HEK293 (cell line): ENCODE results near the gene ABCF2.
A peak's percentile ranks its signal among the peaks of the same experiment; 100 is the strongest.

ENCODE experiments used
- CTCF ChIA-PET: fragments of 350-600 bp; formaldehyde crosslinking; extraction: SDS; loops from one replicate; lab custom pipeline; 2021; ENCODE audit warnings: antibody characterized with exemption; lab: Yijun Ruan, JAX
- POLR2A ChIA-PET: fragments of 300-600 bp; formaldehyde crosslinking; extraction: SDS; loops from one replicate; lab custom pipeline; 2020; ENCODE audit warnings: antibody characterized with exemption, inconsistent platforms; lab: Yijun Ruan, JAX
- H3K27ac ChIP-seq: fragments of 200-500 bp; sonication (Bioruptor generic); 2 replicates; pipeline ENCODE4 v1.5.1; 2014; ENCODE audit warnings: low read depth, low read length, control low read depth, inconsistent platforms; ENCODE audit errors: extremely low read depth
- H3K36me3 ChIP-seq, 2 experiments: fragments of 200-500 bp in 1 of 2; sonication (Bioruptor generic) in 1 of 2; 1 replicate in 1 of 2; 2 replicates in 1 of 2; pipeline ENCODE4 v1.5.1; 2014 to 2017; ENCODE audit warnings: inconsistent platforms in 2 of 2, low read length in 2 of 2; ENCODE audit not compliant: control insufficient read depth in 2 of 2, insufficient read depth in 1 of 2
- H3K4me1 ChIP-seq: fragments of 200-500 bp; sonication (Bioruptor generic); 2 replicates; pipeline ENCODE4 v1.5.1; 2014; ENCODE audit warnings: mild to moderate bottlenecking, low read length, inconsistent platforms; ENCODE audit not compliant: control insufficient read depth, insufficient read depth
- H3K4me3 ChIP-seq: 2 replicates; pipeline ENCODE4 v1.5.1; 2011; ENCODE audit warnings: low read depth, mild to moderate bottlenecking, control low read depth, low read length, moderate library complexity
- H3K9me3 ChIP-seq: fragments of 200-500 bp; sonication (Bioruptor generic); 2 replicates; pipeline ENCODE4 v1.5.1; 2014; ENCODE audit warnings: low read depth, low read length, inconsistent platforms; ENCODE audit not compliant: control insufficient read depth, insufficient read depth
- EGR2 ChIP-seq: fragments of 450-650 bp; formaldehyde crosslinking; IDR thresholded peaks from 2 replicates; pipeline ENCODE4 v1.5.1; 2016; ENCODE audit warnings: low read depth, missing biosample characterization, missing genetic modification characterization
- KLF1 ChIP-seq: fragments of 450-650 bp; formaldehyde crosslinking; IDR thresholded peaks from 2 replicates; pipeline ENCODE4 v1.5.1; 2016; ENCODE audit warnings: missing biosample characterization, missing genetic modification characterization
- MEIS1 ChIP-seq: sonication (generic); formaldehyde crosslinking; IDR thresholded peaks from 2 replicates; pipeline ENCODE4 v1.8.1; 2022; ENCODE audit warnings: missing genetic modification reagents, mild to moderate bottlenecking, borderline replicate concordance
- SCRT1 ChIP-seq: fragments of 450-650 bp; formaldehyde crosslinking; IDR thresholded peaks from 2 replicates; pipeline ENCODE4 v1.5.1; 2016; ENCODE audit warnings: missing biosample characterization, missing genetic modification characterization, borderline replicate concordance
- ZBTB17 ChIP-seq: fragments of 450-650 bp; formaldehyde crosslinking; IDR thresholded peaks from 2 replicates; pipeline ENCODE4 v1.5.1; 2016; ENCODE audit warnings: missing biosample characterization, missing genetic modification characterization
- ZBTB20 ChIP-seq: fragments of 450-650 bp; formaldehyde crosslinking; IDR thresholded peaks from 2 replicates; pipeline ENCODE4 v1.5.1; 2016; ENCODE audit warnings: missing biosample characterization, missing genetic modification characterization
- ZEB2 ChIP-seq: fragments of 450-650 bp; formaldehyde crosslinking; IDR thresholded peaks from 2 replicates; pipeline ENCODE4 v1.5.1; 2016; ENCODE audit warnings: missing biosample characterization, missing genetic modification characterization
- ZFHX2 ChIP-seq: fragments of 450-650 bp; formaldehyde crosslinking; conservative IDR thresholded peaks from 2 replicates; pipeline ENCODE4 v1.5.1; 2016; ENCODE audit warnings: missing biosample characterization, missing genetic modification characterization
- ZIC2 ChIP-seq: fragments of 450-650 bp; formaldehyde crosslinking; IDR thresholded peaks from 2 replicates; pipeline ENCODE4 v1.5.1; 2016; ENCODE audit warnings: missing biosample characterization, missing genetic modification characterization
- ZNF146 ChIP-seq: fragments of 450-650 bp; formaldehyde crosslinking; IDR thresholded peaks from 2 replicates; pipeline ENCODE4 v1.5.1; 2016; ENCODE audit warnings: missing biosample characterization, missing genetic modification characterization
- ZNF155 ChIP-seq: fragments of 450-650 bp; formaldehyde crosslinking; IDR thresholded peaks from 2 replicates; pipeline ENCODE4 v1.5.1; 2016; ENCODE audit warnings: missing biosample characterization, missing genetic modification characterization
- ZNF175 ChIP-seq: fragments of 450-650 bp; formaldehyde crosslinking; IDR thresholded peaks from 2 replicates; pipeline ENCODE4 v1.5.1; 2016; ENCODE audit warnings: missing biosample characterization, missing genetic modification characterization
- ZNF202 ChIP-seq: fragments of 450-650 bp; formaldehyde crosslinking; IDR thresholded peaks from 2 replicates; pipeline ENCODE4 v1.5.1; 2016; ENCODE audit warnings: missing biosample characterization, missing genetic modification characterization, borderline replicate concordance
- ZNF26 ChIP-seq: fragments of 450-650 bp; formaldehyde crosslinking; IDR thresholded peaks from 2 replicates; pipeline ENCODE4 v1.5.1; 2016; ENCODE audit warnings: missing biosample characterization, missing genetic modification characterization
- ZNF292 ChIP-seq: fragments of 450-650 bp; formaldehyde crosslinking; IDR thresholded peaks from 2 replicates; pipeline ENCODE4 v1.5.1; 2016; ENCODE audit warnings: low read depth, missing biosample characterization, missing genetic modification characterization, borderline replicate concordance
- ZNF311 ChIP-seq: fragments of 450-650 bp; formaldehyde crosslinking; IDR thresholded peaks from 2 replicates; pipeline ENCODE4 v1.5.1; 2017; ENCODE audit warnings: missing biosample characterization, missing genetic modification characterization, borderline replicate concordance
- ZNF335 ChIP-seq: fragments of 450-650 bp; formaldehyde crosslinking; conservative IDR thresholded peaks from 2 replicates; pipeline ENCODE4 v1.5.1; 2016; ENCODE audit warnings: missing biosample characterization, missing genetic modification characterization
- ZNF354C ChIP-seq: fragments of 450-650 bp; formaldehyde crosslinking; IDR thresholded peaks from 2 replicates; pipeline ENCODE4 v1.5.1; 2016; ENCODE audit warnings: missing biosample characterization, missing genetic modification characterization, low read depth, borderline replicate concordance
- ZNF571 ChIP-seq: fragments of 450-650 bp; formaldehyde crosslinking; IDR thresholded peaks from 2 replicates; pipeline ENCODE4 v1.5.0; 2017; ENCODE audit warnings: missing biosample characterization, missing genetic modification characterization
- ZNF600 ChIP-seq: fragments of 450-650 bp; formaldehyde crosslinking; IDR thresholded peaks from 2 replicates; pipeline ENCODE4 v1.5.1; 2016; ENCODE audit warnings: missing biosample characterization, missing genetic modification characterization
- ZNF654 ChIP-seq: fragments of 450-650 bp; formaldehyde crosslinking; IDR thresholded peaks from 2 replicates; pipeline ENCODE4 v1.5.1; 2016; ENCODE audit warnings: low read depth, missing biosample characterization, missing genetic modification characterization
- ZNF660 ChIP-seq: fragments of 450-650 bp; IDR thresholded peaks from 2 replicates; pipeline ENCODE4 v1.5.1; 2018; ENCODE audit warnings: missing biosample characterization, mild to moderate bottlenecking, missing genetic modification characterization
- ZNF670 ChIP-seq: fragments of 450-650 bp; formaldehyde crosslinking; IDR thresholded peaks from 2 replicates; pipeline ENCODE4 v1.5.1; 2016; ENCODE audit warnings: missing biosample characterization, missing genetic modification characterization, low read depth
- ZNF677 ChIP-seq: fragments of 450-650 bp; IDR thresholded peaks from 2 replicates; pipeline ENCODE4 v1.5.0; 2018; ENCODE audit warnings: missing biosample characterization, mild to moderate bottlenecking, missing genetic modification characterization, moderate library complexity
- ZNF747 ChIP-seq: fragments of 450-650 bp; formaldehyde crosslinking; IDR thresholded peaks from 2 replicates; pipeline ENCODE4 v1.5.1; 2016; ENCODE audit warnings: missing biosample characterization, missing genetic modification characterization
- TF ChIP-seq, protein P1 (sequence below): fragments of 450-650 bp; formaldehyde crosslinking; IDR thresholded peaks from 2 replicates; pipeline ENCODE4 v1.5.1; 2016; ENCODE audit warnings: missing biosample characterization, missing genetic modification characterization
- TF ChIP-seq, protein P2 (sequence below): sonication (generic); formaldehyde crosslinking; IDR thresholded peaks from 2 replicates; pipeline ENCODE4 v1.8.1; 2022; ENCODE audit warnings: mild to moderate bottlenecking, moderate library complexity, missing genetic modification reagents
- TF ChIP-seq, protein P3 (sequence below): fragments of 450-650 bp; formaldehyde crosslinking; IDR thresholded peaks from 2 replicates; pipeline ENCODE4 v1.5.1; 2017; ENCODE audit warnings: missing biosample characterization, missing genetic modification characterization

Gene ABCF2

DNA sequence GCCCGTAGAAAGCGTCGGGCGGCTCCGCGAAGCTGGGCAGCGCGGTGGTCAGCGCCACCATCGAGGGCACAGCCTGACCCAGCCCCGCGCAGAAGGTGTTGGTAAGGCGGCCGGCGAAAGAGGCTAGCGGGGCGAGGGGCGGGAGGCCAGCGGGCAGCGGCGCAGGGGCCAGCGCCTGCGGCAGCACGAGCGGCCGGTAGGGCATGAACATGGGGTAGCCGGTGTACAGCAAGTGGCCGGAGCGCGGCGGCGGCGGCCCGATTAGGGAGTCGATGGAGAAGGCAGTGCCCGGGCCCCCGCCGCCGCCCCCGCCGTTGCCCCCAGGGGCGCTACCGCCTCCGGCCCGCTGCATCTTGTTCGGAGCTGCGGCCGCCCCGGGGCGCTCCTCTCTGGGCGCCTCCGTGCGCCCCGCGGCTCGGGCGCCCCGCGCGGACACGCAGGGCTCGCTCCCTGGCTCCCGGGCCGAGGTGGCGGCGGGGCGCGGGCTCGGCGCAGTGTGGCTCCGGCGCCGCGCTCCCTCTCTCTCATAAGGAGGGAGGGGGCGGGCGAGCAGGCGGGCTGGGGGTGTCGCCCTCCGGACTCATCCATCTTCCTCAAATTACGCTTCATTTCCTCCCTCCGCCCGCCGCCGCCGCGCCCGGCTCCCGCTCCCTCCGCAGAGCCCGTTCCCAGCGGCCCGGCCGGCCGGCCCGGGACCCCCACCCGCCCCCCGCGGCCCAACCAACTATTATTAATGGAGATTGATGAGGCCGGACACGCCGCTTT, 59.6 kb downstream of the ABCF2 start, which contains the start of gene GBX1 (continued):
- TF ChIP-seq ZNF175 (no peak), ZBTB20 (peak; percentile 69; the same call in 1 of the 2 replicates)

DNA sequence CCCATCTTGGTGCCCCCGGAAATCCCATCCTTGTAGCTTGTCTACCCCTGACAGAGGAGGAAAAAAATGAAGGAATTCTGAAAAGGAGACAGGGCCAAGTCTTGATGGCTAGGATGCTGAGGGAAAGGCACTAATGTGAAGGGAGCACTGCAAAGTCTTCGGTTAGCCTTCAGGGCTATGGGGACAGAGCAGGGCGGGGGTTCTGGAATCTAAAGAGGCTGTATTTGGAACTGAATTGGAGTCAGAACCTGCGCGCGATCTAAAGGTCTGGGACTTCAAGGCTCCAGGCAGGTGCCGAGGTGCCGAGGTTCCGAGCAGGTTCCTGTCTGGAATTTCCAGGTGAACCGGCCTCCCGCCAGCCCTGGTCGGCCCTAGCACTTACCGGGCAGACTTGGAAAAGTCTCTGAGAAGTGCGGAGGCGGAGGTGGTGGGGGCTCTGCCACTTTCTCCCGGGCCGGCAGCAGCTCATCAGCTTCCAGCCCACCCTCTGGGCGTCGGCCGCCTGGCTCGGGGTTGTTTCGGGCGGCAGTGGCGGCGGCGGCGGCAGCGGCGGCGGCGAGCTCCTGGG, 60.3 kb downstream of the ABCF2 start:
- ChIA-PET CTCF (interaction anchor here (0.6 to 2.7 kb wide), 8 partner anchors 12 to 230 kb away, joined by 3 to 14 read pairs (median 3); no protein-coding TSS in a partner anchor), POLR2A (interaction anchor here (0.7 to 1.5 kb wide), 2 partner anchors 9 to 27 kb away, joined by 3 to 6 read pairs; no protein-coding TSS in a partner anchor)
- Histone ChIP-seq H3K4me1 (no peaks in the 10 kb centered on the region), H3K36me3 (no peaks in the 10 kb centered on the region), H3K27ac (peak overlapping the region; percentile 40; the same call in 1 of the 2 replicates), H3K9me3 (no peaks in the 10 kb centered on the region), H3K4me3 (peak overlapping the region; percentile 48)
- TF ChIP-seq ZNF202 (tag by site-specific recombination) (no peak), ZNF660 (tag by site-specific recombination) (0 out of 2 replicates have a peak, but pooled peaks have one; percentile 15), ZNF670 (tag by site-specific recombination) (no peak), ZNF311 (tag by site-specific recombination) (no peak), ZNF354C (tag by site-specific recombination) (no peak), ZIC2 (tag by site-specific recombination) (no peak), ZNF654 (tag by site-specific recombination) (no peak), ZNF600 (tag by site-specific recombination) (peak; percentile 76; the same call in 1 of the 2 replicates), ZNF571 (tag by site-specific recombination) (no peak), ZNF677 (no peak), MEIS1 (CRISPR knock-in tag) (no peak), KLF1 (tag by site-specific recombination) (0 out of 2 replicates have a peak, but pooled peaks have one; percentile 19), SCRT1 (tag by site-specific recombination) (no peak), ZNF146 (tag by site-specific recombination) (no peak), ZBTB20 (peak; percentile 70; the same call in 1 of the 2 replicates), ZNF26 (tag by site-specific recombination) (no peak), ZEB2 (tag by site-specific recombination) (0 out of 2 replicates have a peak, but pooled peaks have one; percentile 30), ZNF747 (tag by site-specific recombination) (no peak), ZFHX2 (peak; percentile 70), ZNF292 (tag by site-specific recombination) (no peak), ZNF335 (peak; percentile 34; the same call in 1 of the 2 replicates), EGR2 (0 out of 2 replicates have a peak, but pooled peaks have one; percentile 23), ZNF155 (tag by site-specific recombination) (no peak), ZBTB17 (tag by site-specific recombination) (0 out of 2 replicates have a peak, but pooled peaks have one; percentile 10)
- TF ChIP-seq, protein P1, sequence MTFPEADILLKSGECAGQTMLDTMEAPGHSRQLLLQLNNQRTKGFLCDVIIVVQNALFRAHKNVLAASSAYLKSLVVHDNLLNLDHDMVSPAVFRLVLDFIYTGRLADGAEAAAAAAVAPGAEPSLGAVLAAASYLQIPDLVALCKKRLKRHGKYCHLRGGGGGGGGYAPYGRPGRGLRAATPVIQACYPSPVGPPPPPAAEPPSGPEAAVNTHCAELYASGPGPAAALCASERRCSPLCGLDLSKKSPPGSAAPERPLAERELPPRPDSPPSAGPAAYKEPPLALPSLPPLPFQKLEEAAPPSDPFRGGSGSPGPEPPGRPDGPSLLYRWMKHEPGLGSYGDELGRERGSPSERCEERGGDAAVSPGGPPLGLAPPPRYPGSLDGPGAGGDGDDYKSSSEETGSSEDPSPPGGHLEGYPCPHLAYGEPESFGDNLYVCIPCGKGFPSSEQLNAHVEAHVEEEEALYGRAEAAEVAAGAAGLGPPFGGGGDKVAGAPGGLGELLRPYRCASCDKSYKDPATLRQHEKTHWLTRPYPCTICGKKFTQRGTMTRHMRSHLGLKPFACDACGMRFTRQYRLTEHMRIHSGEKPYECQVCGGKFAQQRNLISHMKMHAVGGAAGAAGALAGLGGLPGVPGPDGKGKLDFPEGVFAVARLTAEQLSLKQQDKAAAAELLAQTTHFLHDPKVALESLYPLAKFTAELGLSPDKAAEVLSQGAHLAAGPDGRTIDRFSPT (tag by site-specific recombination) = peak; percentile 27; the same call in 1 of the 2 replicates
- TF ChIP-seq, protein P2, sequence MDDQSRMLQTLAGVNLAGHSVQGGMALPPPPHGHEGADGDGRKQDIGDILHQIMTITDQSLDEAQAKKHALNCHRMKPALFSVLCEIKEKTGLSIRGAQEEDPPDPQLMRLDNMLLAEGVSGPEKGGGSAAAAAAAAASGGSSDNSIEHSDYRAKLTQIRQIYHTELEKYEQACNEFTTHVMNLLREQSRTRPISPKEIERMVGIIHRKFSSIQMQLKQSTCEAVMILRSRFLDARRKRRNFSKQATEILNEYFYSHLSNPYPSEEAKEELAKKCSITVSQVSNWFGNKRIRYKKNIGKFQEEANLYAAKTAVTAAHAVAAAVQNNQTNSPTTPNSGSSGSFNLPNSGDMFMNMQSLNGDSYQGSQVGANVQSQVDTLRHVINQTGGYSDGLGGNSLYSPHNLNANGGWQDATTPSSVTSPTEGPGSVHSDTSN (CRISPR knock-in tag) = no peak
- TF ChIP-seq, protein P3, sequence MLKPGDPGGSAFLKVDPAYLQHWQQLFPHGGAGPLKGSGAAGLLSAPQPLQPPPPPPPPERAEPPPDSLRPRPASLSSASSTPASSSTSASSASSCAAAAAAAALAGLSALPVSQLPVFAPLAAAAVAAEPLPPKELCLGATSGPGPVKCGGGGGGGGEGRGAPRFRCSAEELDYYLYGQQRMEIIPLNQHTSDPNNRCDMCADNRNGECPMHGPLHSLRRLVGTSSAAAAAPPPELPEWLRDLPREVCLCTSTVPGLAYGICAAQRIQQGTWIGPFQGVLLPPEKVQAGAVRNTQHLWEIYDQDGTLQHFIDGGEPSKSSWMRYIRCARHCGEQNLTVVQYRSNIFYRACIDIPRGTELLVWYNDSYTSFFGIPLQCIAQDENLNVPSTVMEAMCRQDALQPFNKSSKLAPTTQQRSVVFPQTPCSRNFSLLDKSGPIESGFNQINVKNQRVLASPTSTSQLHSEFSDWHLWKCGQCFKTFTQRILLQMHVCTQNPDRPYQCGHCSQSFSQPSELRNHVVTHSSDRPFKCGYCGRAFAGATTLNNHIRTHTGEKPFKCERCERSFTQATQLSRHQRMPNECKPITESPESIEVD = no peak
